Mucosa of rectum (tissue), 2 donors: Measurements from ENCODE around the gene METTL26.

Experiments used
- H3K27ac ChIP-seq, 2 donors: one replicate each; pipeline ENCODE4 v1.7.0; 2013; ENCODE audit warnings: inconsistent platforms in 2 of 2, low read depth in 2 of 2, low read length in 2 of 2
- H3K27me3 ChIP-seq, 2 donors: one replicate each; pipeline ENCODE4 v1.7.0; 2013; ENCODE audit warnings: low read length in 2 of 2; ENCODE audit not compliant: control insufficient read depth in 2 of 2, insufficient read depth in 2 of 2
- H3K36me3 ChIP-seq, 2 donors: one replicate each; pipeline ENCODE4 v1.7.0; 2013; ENCODE audit warnings: low read length in 2 of 2; ENCODE audit not compliant: control insufficient read depth in 2 of 2, insufficient read depth in 2 of 2
- H3K4me1 ChIP-seq, 2 donors: one replicate each; pipeline ENCODE4 v1.7.0; 2013; ENCODE audit warnings: low read length in 2 of 2, mild to moderate bottlenecking in 1 of 2; ENCODE audit not compliant: control insufficient read depth in 2 of 2, insufficient read depth in 2 of 2
- H3K4me3 ChIP-seq, 2 donors: one replicate each; pipeline ENCODE4 v1.7.0; 2013; ENCODE audit warnings: low read length in 2 of 2
- H3K9ac ChIP-seq, 2 donors: one replicate each; pipeline ENCODE4 v1.7.0; 2013; ENCODE audit warnings: low read length in 2 of 2, low read depth in 1 of 2, mild to moderate bottlenecking in 1 of 2
- H3K9me3 ChIP-seq, 2 donors: one replicate each; pipeline ENCODE4 v1.7.0; 2013; ENCODE audit warnings: low read length in 2 of 2; ENCODE audit not compliant: control insufficient read depth in 2 of 2
- donor health status: healthy.
- donor health status: Normal muscosa, but diverticular disease.

Gene METTL26

GRCh38 chr16:595094-595528 is 41.0 kb downstream of the METTL26 start:
- Histone ChIP-seq H3K27ac (no peak overlapping the region), H3K27me3 (no peaks in the 10 kb centered on the region), H3K36me3 (peaks cover 0 to 18% of the 10 kb centered on the region in 2 donors), H3K9me3 (no peaks in the 10 kb centered on the region), H3K4me1 (peaks cover 43 to 55% of the 10 kb centered on the region in 2 donors), H3K9ac (peak overlapping the region in 1 of 2 donors; percentile 24), H3K4me3 (no peak overlapping the region)

- peak overlapping the region; percentile 92 to 96 for H3K27ac ChIP-seq
- peak overlapping the region; percentile 63 to 98 for H3K9ac ChIP-seq
- H3K9me3 ChIP-seq, result no peaks in the 10 kb centered on the region
- H3K4me3 ChIP-seq, result peak overlapping the region; percentile 54 to 61
- no peaks in the 10 kb centered on the region for H3K27me3 ChIP-seq
- H3K36me3 ChIP-seq, result peaks cover 0 to 12% of the 10 kb centered on the region in 2 donors
- H3K4me1 ChIP-seq, result peaks cover 43 to 49% of the 10 kb centered on the region in 2 donors
Observed at GRCh38 chr16:593807-594206, 42.3 kb downstream of the METTL26 start.

- H3K9me3 ChIP-seq, result no peaks in the 10 kb centered on the region
- H3K4me1 ChIP-seq, result peaks cover 46 to 47% of the 10 kb centered on the region in 2 donors
- peaks cover 0 to 9% of the 10 kb centered on the region in 2 donors for H3K36me3 ChIP-seq
- H3K27me3 ChIP-seq, result no peaks in the 10 kb centered on the region
- peak overlapping the region; percentile 92 to 96 for H3K27ac ChIP-seq
- H3K9ac ChIP-seq, result peak overlapping the region; percentile 66 to 98
- H3K4me3 ChIP-seq, result peak overlapping the region; percentile 54 to 61
Observed at GRCh38 chr16:593406-593805, 42.7 kb downstream of the METTL26 start.

- peaks cover 51 to 54% of the 10 kb centered on the region in 2 donors for H3K4me1 ChIP-seq
- peak overlapping the region; percentile 41 to 61 for H3K4me3 ChIP-seq
Observed at GRCh38 chr16:592518-593306, 43.4 kb downstream of the METTL26 start.

GRCh38 chr16:591892-592517 is 44.1 kb downstream of the METTL26 start:
- Histone ChIP-seq H3K27ac (peak overlapping the region; percentile 92 to 96), H3K4me3 (peak overlapping the region; percentile 41 to 61), H3K4me1 (peaks cover 56% of the 10 kb centered on the region in 2 donors)

More at GRCh38 chr16:592518-593306, 43.4 kb downstream of the METTL26 start:
- peak overlapping the region; percentile 92 to 96 for H3K27ac ChIP-seq
- H3K9me3 ChIP-seq, result no peaks in the 10 kb centered on the region
- H3K27me3 ChIP-seq, result no peaks in the 10 kb centered on the region
- H3K36me3 ChIP-seq, result peaks cover 0 to 9% of the 10 kb centered on the region in 2 donors
- H3K9ac ChIP-seq, result peak overlapping the region; percentile 66 to 98

GRCh38 chr16:591231-591630 is 44.9 kb downstream of the METTL26 start:
- H3K27me3 ChIP-seq, result peaks cover 0 to 2% of the 10 kb centered on the region in 2 donors
- H3K36me3 ChIP-seq, result peaks cover 0 to 4% of the 10 kb centered on the region in 2 donors
- H3K9me3 ChIP-seq, result no peaks in the 10 kb centered on the region
- peak overlapping the region; percentile 88 to 95 for H3K4me3 ChIP-seq
- peak overlapping the region; percentile 92 to 98 for H3K9ac ChIP-seq
- peak overlapping the region; percentile 92 to 96 for H3K27ac ChIP-seq
- peaks cover 56 to 58% of the 10 kb centered on the region in 2 donors for H3K4me1 ChIP-seq

More at GRCh38 chr16:591892-592517, 44.1 kb downstream of the METTL26 start:
- Histone ChIP-seq H3K9me3 (no peaks in the 10 kb centered on the region), H3K27me3 (no peaks in the 10 kb centered on the region), H3K36me3 (peaks cover 0 to 9% of the 10 kb centered on the region in 2 donors), H3K9ac (peak overlapping the region; percentile 66 to 98)

- peak overlapping the region; percentile 88 to 95 for H3K4me3 ChIP-seq
- H3K9ac ChIP-seq, result peak overlapping the region; percentile 92 to 98
- H3K27ac ChIP-seq, result peak overlapping the region; percentile 92 to 96
- no peaks in the 10 kb centered on the region for H3K9me3 ChIP-seq
- H3K27me3 ChIP-seq, result peaks cover 0 to 2% of the 10 kb centered on the region in 2 donors
- H3K4me1 ChIP-seq, result peaks cover 56 to 58% of the 10 kb centered on the region in 2 donors
- peaks cover 0 to under 1% of the 10 kb centered on the region in 2 donors for H3K36me3 ChIP-seq
Observed at GRCh38 chr16:590815-591200, 45.3 kb downstream of the METTL26 start.

GRCh38 chr16:590188-590814 is 45.8 kb downstream of the METTL26 start:
- Histone ChIP-seq H3K9me3 (no peaks in the 10 kb centered on the region), H3K36me3 (no peaks in the 10 kb centered on the region), H3K4me1 (peaks cover 55 to 58% of the 10 kb centered on the region in 2 donors), H3K27me3 (peaks cover 0 to 2% of the 10 kb centered on the region in 2 donors), H3K27ac (peak overlapping the region; percentile 92 to 96), H3K9ac (peak overlapping the region; percentile 92 to 98), H3K4me3 (peak overlapping the region; percentile 88 to 95)

- H3K4me1 ChIP-seq, result peaks cover 50 to 55% of the 10 kb centered on the region in 2 donors
- peak within 1 kb of the TSS; percentile 89 to 95 for H3K4me3 ChIP-seq
- no peaks in the 10 kb centered on the region for H3K9me3 ChIP-seq
- peak within 1 kb of the TSS; percentile 96 to 98 for H3K9ac ChIP-seq
- no peaks in the 10 kb centered on the region for H3K36me3 ChIP-seq
- peaks cover 0 to 2% of the 10 kb centered on the region in 2 donors for H3K27me3 ChIP-seq
- peak within 1 kb of the TSS; percentile 97 to 98 for H3K27ac ChIP-seq
Observed at GRCh38 chr16:589658-590187, 46.4 kb downstream of the METTL26 start, which contains the start of gene RAB40C. Gene RAB40C (plus strand): TSS chr16:590066. CDS start chr16:590292, 226 bp downstream.
